GF-D8 (cell line): ENCODE data around the gene SCAPER.
"Not testable (repeated sequence)": the region's sequence is repeated elsewhere in the genome, so short reads cannot be mapped to it uniquely, and the experiment has no call there.

Experiments
- DNase-seq: peaks from one replicate; lab custom pipeline; 2025; lab: John Stamatoyannopoulos, UW

The SCAPER gene

DNA sequence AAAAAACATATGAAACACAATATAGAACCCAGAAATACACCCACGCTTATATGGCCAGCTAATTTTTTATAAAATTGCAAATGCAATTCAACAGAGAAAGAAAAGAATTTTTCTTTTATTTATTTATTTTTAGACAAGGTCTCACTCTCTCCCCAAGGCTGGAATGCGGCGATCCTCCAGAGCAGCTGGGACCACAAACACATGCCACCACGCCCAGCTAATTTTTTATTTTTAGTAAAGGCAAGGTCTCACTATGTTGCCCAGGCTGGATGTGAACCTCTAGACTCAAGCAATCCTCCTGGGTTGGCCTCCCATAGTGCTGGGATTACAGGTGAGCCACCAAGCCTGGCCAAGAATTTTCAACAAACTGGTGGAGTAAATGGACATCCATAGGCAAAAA lies 117.9 kb downstream of the SCAPER start:
- DNase-seq: no peak

DNA sequence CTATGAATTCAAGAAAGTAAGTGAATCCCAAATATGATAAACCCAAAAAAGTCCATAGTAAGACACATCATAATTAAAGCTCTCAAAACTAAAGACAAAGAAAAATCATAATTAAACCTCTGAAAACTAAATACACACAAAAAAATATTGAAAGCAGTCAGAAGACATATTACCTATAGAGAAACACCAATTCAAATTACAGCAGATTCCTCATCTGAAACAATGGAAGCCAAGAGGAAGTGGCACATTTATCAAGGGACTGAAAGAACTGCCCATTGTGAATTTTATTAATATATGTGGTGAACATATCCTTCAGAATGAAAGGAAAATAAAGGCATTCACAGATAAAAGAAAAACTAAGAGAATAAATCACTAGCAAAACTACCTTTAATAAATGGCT lies 128.2 kb downstream of the SCAPER start:
- no peak for DNase-seq

DNA sequence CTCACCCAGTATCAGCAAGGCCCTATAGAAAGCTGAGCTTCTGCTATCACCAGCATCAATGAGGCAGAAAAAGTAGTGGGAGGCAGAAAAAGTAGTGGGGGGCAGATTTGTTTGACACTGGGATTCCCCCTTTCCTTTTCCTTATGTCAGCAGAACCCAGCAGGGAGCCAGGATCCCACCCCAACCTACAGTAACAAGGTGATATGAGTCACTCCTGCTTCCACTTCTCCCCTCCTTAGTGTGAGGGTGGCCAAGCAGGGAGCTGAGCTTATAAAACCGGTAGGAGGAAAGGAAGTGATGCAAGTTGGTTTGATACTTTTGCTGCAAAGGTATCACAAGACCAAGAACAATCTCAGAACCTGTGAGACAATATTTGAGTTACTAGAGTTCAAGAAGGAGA lies 128.7 kb downstream of the SCAPER start:
- no peak for DNase-seq

DNA sequence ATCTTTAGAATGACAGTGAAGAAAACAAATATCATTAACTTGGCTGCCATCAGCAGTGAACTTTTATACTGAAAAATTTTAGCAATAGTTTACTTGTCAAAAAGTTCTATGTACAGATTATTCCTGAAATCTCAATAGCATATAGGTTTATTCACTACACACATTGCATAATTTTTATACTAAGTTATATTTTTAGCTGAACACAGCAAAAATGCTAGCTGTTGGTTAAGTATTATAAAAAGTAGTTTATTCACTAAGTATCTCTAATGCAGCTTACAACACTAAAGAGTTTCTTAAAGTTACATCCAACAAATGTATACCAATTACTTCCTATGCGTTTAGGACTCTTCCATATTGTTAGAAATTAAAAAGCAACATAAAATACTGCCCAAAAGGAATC lies 131.9 kb downstream of the SCAPER start:
- no peak for DNase-seq

DNA sequence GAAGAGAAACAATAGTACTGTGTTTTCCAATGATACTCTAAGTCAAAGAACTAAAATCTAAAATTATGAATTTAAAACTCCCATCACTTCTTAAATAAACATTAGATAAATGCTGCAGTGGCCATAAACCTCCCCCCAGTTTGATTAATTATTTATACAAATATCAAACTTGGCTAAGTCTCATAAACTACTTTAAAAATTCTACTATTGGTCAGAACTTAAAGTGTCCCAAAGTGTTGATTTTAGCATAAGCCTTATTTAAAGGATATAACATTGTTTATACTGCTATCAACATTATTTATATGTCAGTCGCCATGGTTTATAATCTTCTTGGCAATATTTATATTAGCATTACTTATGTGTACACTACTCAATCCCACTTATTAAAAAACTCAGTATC lies 132.4 kb downstream of the SCAPER start:
- no peak for DNase-seq

DNA sequence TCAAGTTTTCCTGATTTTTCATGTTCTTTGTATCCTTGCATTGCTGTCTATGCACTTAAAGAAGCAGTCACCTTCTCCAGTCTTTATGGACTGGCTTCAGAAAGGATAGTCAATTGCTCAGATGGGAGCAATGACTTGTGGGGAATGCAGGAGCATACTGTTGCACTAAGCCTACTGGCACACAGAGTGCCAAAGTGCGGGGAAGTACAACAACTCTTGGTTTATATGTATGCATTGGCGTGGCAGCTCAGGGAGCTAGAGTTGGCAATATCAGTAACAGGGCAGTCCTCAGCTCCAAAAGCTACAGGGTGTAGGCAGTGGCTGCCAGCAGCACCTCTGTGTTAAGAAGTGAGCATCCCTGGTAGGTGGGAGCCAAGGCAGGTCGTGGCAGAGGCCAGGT lies 141.1 kb downstream of the SCAPER start:
- no peak for DNase-seq

DNA sequence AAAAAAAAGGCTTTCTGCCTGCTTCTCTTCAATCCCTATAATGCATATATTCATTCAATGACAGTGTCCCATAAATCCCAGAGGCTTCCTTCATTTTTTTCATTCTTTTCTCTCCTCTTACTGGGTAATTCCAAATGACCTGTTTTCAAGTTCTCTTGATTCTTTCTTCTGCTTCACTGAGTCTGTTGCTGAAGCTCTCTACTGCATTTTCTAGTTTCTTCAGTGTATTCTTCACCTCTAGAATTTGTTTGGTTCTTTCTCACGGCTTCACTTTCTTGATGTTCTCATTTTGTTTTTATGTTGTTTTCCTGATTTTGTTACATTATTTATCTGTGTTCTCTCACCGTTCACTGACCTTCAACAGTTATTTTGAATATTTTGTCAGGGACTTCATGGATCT lies 141.6 kb downstream of the SCAPER start:
- no peak for DNase-seq

DNA sequence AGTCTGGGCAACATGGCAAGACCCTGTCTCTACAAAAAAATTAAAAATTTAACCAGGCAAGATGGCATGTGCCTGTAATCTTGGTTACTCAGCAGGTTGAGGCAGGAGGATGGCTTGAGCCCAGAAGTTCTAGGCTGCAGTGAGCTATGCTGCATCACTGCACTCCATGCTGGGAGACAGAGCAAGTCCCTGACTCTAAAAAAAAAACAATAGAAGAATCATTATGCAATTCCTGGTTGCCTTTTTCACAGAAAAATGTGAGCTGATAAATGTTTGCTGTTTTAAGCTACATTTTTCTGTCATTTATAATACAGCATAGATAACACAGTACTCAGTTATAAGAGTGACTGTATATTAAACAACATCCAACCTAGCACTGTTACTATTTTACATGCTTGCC lies 148.8 kb downstream of the SCAPER start:
- no peak for DNase-seq

DNA sequence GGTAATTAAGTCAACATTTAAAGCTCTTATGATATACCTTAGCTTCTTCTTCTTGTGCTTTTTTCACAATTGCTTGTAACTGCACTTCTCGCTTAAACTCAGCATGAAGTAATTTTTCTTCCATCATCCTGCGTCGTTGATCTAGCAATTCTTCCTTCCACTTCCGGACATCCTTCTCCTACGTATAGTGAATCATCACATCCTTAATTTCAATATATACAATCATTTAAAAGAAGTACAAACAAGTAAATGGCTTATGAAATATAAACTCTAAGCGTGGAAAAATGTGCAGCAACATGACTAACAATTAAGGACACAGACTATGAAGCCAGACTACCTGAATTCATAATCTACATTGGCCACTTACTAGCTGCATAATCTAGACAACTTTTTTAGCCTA lies 151.4 kb downstream of the SCAPER start:
- DNase-seq: no peak

DNA sequence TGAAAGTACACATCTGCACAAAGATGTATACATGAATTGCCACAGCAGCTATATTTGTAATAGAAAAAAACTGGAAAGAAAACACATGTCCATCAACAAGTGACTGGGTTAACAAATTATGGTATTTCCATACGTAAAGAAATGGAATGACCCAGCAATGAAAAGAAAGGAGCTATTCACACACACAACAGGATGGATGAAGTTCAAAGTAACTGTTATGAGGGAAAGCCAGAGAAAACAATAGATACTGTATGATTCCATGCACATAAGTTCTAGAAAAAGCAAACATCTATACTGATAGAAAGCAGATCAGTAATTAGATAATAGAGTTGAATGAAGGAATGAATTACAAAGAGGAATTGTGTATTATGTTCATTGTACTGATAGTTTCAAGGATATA lies 152.0 kb downstream of the SCAPER start:
- no peak for DNase-seq

DNA sequence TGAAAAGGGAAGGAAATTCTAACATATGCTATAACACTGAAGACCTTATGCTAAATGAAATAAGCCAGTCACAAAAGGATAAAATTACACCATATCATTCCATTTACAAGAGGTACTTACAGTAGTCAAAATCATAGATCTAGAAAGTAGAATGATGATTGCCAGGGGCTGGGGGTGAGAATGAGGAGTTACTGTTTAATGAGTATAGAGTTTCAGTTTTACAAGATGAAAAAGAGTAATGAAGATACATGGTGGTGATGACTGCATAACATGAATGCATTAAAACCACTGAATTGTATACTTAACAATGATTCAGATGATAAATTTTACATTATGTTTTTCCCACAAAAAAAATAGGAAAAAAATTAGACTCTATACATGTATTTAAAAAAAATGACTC lies 152.6 kb downstream of the SCAPER start:
- no peak for DNase-seq

DNA sequence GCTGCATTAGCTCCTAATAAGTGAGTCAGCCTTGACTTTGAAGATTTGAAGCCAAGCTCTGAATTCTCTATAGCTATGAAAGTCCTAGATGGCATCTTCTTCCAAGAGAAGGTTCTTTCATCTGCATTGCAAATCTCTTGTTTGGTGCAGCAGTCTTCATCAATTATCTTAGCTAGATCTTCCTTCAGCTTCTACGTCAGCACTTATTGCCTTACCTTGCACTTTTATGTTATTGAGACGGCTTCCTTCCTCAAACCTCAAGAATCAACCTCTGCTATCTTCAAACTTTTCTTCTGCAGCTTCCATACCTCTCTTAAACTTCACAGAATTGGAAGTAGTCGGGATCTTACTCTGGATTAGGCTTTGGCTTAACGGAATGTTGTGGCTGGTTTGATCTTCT lies 167.6 kb downstream of the SCAPER start:
- DNase-seq: no peak

DNA sequence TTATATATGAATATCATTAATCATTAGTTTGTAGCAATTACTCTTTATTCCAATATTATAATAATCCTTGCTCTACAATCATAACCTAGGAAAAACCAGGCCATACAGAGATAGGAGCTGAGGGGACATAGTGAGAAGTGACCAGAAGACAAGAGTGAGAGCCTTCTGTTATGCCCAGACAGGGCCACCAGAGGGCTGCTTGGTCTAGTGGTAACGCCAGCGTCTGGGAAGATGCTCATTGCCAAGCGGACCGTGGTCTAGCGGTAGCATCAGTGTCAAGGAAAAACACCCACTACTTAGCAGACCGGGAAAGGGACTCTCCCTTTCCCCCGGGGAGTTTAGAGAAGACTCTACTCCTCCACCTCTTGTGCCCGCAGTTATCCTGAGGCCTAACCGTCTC lies 172.8 kb downstream of the SCAPER start:
- DNase-seq: not testable (repeated sequence)

DNA sequence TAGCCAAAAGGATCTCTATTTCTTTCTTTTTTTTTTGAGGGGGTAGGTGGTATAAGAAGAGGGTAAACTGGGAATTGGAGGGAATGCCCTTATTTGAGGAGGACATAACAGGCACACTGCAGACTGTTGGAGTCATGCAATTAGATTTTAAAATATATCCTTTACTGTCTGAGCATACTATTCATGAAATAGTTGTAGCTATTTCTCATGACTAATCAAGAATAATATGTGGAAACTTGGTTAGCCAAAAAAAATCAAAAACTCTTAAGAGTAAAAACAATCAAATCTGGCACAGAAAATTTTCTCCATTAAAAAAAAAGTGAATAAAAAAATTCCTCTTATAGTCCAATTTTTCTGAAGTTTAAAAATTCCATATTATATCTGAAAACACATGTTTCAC lies 174.9 kb downstream of the SCAPER start:
- DNase-seq: no peak

DNA sequence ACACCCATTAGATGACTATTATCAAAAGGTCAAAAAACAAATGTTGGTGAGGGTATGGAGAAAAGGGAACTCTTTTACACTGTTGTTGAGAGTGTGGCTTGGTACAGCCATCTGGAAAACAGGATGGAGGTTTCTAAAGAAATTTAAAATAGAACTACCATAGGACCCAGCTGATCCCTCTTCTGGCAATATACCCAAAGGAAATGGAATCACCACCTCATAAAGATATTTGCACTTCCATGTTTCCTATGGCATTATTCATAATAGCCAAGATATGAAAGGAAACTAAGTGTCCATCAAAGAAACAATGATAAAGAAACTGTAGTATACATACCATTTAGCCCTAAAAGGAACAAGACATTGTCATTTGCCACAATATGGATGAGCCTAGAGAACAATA lies 186.3 kb downstream of the SCAPER start:
- DNase-seq: no peak

DNA sequence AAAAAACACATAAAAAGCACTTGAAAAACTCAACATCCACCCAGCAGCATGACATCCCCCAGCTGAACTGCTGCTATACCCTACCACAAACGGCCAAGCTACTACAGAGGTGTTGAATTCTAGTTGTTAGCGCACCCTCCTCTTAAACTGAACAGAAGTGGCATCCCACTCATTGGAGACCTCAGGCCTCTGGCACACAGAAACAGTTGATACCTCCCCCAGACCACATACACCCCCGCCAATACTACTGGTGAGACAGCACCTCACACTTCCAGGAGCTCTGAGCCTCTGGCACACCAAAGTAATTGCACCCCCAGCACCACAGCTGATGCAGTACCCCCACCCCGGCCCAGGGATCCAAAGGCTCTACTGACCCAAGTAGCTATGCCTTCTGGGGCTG lies 190.2 kb downstream of the SCAPER start:
- DNase-seq: no peak

DNA sequence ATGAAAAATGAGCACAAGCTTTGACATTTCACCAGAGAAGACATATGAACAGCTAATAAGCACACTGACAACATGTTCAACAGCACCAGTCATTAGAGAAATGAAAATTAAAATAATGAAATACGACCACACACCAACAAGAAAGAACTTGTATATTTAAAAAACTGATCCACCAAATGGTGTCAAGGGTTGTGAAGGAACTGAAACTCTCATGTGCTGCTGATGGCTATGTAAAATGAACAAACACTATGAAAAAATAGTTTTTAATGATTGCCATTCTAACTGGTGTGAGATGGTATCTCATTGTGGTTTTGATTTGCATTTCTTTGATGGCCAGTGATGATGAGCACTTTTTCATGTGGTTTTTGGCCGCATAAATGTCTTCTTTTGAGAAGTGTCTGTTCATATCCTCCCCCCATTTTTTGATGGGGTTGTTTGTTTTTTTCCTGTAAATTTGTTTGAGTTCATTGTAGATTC lies 193.8 kb downstream of the SCAPER start:
- no peak for DNase-seq

DNA sequence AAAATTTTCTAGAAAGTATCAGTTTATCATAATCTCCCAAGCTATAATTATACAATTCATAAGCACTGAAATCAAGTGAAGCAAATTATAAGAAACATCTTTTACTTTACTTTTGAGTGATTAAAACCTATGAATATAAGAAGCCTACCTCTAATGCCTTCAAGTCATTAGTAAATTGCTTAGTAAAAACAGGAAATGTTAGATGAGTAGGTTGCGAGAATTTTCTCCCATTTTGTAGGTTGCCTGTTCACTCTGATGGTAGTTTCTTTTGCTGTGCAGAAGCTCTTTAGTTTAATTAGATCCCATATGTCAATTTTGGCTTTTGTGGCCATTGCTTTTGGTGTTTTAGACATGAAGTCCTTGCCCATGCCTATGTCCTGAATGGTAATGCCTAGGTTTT lies 201.1 kb downstream of the SCAPER start:
- not testable (repeated sequence) for DNase-seq

DNA sequence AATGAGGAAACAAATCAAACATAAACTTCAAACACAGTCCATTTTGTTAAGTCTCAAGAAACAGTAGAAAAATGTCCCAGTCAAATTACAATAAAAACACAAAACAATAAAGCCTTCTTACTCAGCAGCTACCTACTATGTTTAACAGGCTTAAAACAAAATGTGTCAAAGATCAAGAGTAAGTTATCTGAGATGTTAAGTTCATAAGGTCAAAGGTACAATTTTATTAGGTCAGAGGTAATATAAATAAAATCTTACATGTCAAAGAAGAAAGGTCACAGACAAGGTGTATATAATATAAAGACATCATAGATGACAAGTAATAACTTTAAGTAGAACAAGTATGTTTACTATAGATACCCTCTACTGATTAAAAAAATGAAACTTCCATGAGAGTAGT lies 208.3 kb downstream of the SCAPER start:
- no peak for DNase-seq

DNA sequence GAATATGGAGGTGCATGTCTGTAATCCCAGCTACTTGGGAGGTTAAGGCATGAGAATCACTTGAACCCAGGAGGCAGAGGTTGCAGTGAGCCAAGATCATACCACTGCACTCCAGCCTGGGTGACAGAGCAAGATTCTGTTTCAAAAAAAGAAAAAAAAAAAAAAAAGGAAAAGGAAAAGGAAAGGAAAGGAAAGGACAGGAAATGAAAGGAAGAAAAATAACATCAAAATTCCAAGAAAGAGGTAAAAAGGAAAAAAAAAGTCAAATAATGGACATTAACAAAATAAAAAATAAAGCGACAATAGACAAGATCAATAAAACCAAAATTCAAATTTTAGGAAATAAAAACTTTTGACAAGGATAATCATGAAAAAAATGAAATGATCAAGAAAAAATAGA lies 212.6 kb downstream of the SCAPER start:
- not testable (repeated sequence) for DNase-seq

DNA sequence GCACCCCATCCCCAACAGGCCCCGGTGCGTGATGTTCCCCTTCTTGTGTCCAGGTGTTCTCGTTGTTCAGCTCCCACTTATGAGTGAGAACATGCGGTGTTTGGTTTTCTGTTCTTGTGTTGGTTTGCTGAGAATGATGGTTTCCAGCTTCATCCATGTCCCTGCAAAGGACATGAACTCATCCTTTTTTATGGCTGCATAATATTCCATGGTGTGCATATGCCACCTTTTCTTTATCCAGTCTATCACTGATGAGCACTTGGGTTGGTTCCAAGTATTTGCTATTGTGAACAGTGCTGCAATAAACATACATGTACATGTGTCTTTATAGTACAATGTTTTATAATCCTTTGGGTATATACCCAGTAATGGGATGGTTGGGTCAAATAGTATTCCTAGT lies 217.5 kb downstream of the SCAPER start:
- not testable (repeated sequence) for DNase-seq

DNA sequence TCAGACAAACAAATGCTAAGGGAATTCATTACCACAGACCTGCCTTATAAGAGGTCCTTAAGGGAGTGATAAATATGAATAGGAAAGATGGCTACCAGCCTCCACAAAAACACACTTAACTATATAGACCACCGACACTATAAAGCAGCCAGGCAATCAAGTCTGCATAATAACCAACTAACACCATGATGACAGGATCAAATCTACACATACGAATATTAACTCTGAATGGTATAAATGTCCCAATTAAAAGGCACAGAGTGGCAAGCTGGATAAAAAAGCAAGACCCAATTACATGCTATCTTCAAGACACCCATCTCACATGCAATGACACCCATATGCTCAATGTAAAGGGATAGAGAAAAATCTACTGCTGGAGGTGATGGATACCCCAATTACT lies 221.1 kb downstream of the SCAPER start:
- no peak for DNase-seq

DNA sequence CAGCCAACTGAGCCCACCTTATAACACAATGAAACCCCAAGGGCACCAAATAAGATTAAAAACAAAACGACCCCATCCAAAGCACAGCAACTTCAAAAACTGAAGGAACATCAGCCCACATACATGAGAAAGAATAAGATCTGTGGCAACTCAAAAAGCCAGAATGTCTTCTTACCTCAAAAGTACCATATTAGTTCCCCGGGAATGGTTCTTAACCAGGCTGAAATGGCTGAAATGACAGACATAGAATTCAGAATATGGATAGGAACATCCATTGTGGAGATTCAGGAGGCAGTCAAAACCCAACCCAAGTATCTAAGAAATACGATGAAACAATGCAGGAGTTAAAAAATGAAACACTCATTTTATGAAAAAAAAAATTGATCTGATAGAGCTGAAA lies 222.3 kb downstream of the SCAPER start:
- no peak for DNase-seq

DNA sequence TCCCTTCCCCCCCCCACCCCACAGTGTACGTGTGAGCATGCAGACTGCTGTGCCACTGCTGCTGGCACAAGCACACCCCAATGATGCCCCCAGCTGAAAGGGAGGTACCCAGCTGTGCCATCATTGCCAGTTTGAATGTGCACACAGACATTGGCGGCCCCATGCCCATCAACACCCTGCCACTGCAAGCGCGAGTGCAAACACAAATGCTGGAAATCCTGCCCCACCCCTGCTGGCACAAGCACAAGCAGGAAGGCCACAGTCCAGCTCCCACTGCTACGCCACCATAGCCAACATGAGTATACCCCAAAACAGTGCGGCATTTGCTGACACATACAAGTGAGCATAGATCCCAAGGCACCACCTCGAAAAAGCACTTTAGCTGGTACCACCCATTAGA lies 222.9 kb downstream of the SCAPER start:
- DNase-seq: no peak

DNA sequence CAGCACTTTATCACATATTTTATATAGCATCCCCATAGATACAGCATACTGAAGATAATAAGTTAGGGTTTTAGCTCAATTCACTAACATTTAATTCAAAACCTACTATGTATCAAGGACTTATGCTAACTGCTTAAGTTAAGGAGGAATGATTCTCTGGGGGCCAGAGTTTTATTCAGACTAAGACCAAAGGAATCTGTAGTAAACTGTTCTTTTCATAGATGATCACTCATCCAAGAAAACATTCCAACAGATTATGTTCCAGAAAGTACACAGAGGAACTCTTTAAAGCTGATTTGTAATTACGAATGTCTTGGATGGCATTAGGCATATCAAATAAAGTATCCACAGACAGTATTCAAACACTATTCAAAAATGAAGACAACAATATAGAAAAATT lies 226.4 kb downstream of the SCAPER start:
- no peak for DNase-seq
